GM21423 (cell line): ENCODE measurements around the gene RERE.

Experiments used
- ATAC-seq: cut with Tn5 transposase; IDR thresholded peaks from one replicate; pipeline ENCODE4 v1.9.1; 2021; ENCODE audit warnings: mild to moderate bottlenecking, moderate library complexity; ENCODE audit not compliant: unreplicated experiment

RERE gene

DNA sequence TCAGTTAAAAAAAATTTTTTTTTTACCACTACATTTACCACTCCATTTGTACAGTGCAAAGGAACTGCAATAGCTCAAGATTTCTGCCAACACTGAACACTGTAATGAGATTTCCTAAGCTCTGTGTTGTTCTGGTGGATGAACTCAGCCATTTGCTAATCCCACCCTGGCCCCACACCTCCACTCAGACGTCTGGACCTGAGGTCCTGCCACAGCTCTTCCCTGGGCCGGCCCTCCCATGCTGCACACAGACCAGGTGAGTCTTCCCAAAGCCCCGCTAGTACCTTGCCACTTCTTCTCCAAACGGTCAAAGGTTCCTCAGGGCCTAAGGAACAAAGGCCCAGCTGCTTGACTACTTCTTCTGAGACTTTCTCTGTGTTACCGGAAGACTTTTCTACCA lies 443.1 kb downstream of the RERE start:
- ATAC-seq, result no peak

DNA sequence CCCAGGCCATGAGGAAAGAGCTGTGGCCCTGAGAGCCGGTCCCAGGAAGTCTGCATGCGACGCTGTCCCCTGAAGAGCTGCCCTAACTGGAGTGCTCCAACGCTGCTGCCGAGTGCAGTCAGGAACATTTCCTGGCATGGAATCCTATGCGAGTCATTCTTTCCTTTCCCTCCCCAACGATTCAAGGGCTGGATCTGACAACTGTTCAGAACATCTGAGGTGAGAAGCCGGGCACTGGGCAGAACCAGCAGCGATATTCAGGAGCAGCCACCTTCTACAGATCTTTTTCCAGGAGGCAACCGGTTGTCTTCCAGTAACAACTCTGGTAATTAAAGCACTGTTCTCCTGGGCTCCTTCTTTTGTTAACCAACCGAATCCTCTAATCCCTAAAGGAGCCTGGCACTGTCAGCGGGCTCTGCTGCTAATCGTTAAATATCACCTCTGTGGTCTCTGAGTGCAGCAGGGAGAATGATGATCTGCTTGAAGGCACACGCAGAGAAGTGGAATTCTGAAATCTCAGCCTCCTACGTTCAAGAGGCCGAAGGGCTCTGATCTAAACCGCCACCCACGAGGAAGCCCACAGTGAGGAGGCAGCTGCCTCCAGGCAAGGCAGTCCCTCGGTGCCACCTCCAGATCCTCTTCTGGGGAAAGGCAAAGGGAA lies 443.7 kb downstream of the RERE start:
- ATAC-seq, result no peak

DNA sequence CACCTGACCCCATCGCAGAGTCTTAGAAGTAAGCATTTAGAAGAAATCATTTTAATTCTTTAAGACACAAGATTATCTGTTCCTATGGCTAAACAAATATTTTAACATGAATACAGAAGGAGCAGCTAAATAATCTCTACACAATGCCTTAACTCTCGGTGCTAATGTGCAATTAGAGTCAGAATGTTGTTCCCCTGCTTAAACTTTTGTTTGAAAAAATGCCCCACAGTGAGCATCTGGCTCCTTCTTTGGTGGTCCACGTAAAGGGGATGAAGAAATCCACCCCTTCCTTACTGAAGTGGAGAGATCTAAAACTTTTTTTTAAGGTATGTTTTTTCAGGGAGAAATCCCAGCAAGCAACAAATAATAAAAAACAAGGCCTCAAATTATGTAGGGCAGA lies 444.3 kb downstream of the RERE start:
- no peak for ATAC-seq

DNA sequence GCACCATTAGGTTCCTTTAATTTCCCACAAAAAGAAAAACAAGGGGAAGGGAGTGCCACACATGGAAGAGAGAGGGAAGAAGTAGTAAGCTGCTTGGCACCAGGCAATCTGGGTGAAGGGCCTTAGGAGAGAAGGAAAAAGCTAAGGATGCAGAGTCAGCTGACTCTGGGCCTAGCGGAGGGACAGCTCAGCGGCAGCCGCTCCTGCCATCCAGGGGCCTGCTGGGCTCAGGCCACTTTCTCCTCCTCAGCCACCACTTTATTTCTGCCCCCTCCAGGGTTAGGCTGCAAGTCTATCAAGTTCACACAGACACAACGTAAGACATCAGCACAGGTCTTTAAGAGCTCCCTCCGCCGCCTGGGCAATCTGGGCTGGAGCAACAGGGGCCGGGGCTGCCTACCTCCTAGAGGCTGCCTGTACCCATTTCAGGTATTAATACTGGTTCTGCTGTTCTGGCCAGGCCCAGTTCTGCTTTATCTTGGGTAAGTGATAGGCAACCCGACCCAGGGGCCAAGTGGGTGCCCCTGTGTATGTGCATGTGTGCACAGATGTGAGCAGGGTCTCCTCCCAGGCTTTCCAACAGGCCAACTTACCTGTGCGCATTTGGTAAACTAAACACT lies 446.0 kb downstream of the RERE start:
- no peak for ATAC-seq

DNA sequence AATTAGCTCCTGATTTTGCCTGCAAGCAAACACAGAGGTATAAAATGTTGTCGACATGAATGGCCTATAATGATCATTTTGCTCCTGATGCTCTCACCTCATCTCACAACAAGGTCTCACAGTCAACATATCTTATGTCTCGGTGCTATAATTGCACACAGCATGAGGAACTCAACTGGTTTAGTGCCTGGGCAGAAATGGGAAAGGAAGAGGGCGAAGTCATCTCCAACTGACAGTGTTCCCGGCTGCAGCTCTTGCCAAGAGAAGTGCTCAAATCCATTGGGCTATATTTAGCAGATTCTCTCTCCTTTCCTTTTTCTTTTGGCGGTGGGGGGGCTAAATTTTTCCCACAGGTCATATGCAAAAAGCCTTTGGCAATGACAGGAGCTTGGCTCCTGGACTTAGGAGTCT lies 446.5 kb downstream of the RERE start:
- ATAC-seq, result no peak

DNA sequence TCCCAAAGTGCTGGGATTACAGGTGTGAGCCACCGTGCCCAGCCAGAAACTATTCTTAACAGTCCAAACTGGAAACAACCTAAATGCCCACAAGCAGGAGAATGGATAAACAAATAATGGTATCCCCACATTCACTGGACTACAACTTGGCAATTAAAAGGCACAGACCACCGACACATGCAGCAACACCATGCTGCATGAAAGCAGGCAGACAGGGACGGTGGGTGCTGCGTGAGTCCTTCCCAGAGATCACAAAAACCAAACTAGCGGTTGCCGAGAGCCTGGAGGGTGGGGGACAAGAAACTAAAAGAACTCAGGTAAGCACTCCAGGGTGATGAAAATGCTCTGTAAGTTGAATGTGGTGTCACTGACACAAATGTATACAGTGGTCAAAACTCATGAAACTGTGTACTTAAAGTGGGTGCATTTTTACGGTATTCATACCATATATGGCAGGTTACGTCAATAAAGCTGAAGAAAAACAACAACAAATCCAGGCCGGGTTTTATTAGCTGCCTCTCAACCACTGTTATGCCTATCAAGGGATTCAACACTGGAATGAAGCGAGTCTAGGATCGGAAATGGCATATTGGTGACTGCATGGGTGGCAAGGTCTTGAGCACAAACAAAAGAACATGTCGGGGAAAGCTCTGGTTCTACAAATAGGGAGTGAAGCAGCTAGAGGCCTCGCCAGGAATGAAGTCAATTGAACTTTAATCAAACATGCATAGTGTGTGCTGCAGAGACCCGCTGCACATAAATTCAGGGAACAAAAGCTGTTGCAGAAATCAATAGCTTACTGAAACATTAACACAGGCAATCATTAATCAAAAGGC lies 447.2 kb downstream of the RERE start:
- no peak for ATAC-seq

DNA sequence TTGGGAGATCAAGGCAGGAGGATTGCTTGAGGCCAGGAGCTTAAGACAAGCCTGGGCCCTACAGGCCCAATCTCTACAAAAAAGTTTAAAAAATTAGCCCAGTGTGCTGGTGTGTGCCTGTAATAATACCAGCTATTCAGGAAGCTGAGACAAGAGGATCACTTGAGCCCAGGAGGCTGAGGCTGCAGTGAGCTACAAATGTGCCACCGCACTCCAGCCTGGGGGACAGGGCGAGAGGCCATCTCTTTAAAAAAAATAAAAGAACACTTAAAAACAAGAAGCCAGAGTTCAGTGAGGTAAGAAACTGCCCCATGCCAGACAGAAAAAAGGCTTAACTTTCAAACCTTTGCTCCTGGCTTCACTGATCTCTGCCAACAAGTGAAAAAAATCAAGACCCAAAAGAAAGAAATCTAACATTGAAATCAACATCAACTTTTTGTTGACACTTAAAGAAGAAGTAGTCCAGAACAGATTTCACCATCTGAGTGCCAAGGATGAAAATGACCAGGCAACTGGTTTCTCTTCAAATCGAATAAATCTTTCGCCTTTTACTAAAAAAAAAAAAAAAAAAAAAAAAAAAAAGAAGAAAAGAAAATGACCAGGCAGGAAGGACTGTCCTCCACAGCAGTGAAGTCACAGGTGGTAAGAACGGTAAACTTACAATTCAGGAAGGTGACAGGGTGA lies 448.3 kb downstream of the RERE start:
- no peak for ATAC-seq

DNA sequence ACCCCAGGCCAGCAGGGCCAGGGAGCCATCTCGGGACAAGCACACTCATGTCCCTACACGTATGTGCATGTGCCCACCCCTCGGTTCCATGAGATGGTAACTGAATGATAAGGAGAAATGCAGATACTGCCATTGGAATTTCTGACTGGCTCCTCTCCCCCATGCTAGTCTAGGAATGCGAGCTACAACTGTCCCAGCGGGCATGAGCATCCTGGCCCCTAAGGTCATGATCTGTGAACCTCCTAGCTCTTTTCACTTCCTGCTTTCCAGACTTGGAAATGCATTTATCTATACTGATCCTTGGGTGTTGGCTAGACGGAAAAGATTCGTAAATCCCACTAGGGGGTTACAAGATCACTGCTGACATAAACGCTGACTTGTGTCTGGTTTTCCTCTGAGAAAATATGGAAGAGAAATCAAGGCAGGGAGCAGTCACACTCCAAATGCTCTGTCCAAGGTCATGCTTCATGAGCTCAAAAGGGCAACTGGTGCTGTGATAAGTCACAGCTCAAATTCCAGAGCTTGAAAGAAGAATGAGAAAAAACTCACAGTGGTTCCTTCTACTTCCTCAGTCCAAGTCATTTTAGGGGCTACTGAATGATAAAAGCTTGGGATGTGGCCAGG lies 449.8 kb downstream of the RERE start:
- ATAC-seq, result no peak

DNA sequence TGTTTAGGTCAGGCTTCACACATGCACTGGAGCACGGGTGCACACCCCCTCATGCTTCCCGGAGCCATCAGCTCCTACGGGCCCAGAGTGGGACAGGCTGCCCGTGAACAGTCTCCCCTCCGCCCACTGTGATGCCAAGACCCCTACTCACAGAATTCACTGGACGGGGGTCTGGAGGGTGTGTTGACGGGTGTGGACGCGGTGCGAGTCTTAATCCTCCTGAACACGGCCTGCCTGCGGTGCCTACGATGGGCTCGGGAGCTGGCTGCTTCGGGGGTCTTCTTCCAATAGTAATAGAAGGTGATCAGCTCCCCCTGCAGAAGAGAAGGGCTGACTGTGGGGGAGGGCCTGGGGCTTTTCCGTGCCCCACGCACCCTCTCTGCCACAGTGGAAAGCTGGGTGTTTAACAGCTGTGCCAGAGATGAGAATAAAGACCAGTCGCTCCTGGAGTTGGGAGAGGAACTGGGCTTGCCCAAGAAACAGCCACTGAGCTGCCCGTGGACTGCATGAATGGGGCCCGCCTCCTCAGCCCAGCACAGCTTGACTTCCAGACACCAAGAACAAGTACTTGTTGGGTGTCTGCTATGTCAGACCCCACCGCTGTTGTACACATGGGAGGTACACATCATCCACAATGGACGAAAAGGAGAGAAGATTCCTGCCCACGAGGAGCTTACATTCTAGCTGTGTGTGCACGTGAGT lies 451.6 kb downstream of the RERE start:
- no peak for ATAC-seq

DNA sequence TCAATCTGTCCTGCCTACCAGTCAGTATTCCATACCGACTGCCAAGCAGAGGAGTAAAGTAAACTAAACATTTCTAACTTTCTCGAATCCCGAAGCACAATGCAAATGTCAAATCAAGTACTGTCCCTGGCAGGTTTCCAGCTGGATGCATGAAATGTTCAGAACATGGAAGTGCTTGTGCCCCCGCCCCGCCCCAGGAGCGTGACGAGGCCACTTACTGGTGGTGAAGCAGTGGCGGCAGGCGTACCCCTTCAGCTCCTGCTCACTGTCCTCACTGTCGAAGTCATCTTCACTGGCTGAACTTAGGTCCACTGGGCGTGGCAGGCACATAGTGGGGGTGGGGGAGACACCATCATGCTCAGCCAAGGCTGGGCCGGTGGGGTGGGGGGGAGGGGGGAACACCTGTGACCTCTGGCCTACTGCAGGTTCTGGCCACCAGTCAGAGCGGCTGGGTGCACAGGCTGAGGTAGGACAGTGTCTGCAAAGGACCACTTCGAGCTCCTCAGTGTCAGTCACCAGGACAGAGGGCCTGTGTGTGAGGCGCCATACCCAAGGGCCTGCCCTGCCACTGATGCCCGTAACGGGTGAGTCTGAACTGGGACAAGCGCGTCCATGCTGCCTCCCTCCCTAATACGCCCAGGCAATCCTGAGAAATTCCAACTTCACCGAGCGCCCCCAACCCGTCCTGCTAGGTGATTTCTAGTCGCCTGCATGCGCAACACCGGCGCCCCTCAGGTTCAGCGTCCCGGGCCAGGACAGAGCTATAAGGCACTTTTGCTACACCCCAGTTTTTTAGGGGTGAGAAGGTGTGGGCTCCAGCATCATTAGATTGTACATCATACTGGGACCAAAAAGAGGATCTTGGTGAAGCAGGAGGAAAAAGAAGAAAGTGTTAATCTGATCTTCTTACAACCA lies 452.7 kb downstream of the RERE start:
- ATAC-seq, result no peak

DNA sequence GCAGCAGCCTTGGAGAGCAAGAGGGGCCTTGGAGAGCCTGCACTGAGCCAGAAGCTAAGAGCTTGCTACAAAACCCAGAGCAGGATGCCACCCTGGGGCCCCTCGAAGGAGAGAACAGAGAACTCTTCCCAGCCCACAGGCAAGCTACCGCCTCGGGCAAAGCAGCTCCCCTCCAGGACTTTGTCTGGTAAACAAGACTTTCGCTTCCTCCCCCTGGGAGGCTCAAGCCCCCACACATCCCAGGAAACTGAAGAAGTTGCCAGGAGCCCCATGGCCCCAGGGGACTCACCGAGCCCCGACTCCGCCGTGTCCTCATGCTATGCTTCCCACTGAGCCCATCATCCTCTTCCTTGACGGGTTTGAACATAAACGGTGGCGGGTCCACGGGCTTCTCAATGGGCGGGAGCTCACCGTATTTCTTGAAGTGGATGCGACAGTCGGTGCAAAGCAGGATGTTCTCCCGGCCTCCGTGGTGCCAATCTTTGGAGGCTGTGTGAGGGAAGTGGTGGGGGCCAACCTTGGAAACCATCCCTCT lies 453.6 kb downstream of the RERE start:
- ATAC-seq, result no peak

DNA sequence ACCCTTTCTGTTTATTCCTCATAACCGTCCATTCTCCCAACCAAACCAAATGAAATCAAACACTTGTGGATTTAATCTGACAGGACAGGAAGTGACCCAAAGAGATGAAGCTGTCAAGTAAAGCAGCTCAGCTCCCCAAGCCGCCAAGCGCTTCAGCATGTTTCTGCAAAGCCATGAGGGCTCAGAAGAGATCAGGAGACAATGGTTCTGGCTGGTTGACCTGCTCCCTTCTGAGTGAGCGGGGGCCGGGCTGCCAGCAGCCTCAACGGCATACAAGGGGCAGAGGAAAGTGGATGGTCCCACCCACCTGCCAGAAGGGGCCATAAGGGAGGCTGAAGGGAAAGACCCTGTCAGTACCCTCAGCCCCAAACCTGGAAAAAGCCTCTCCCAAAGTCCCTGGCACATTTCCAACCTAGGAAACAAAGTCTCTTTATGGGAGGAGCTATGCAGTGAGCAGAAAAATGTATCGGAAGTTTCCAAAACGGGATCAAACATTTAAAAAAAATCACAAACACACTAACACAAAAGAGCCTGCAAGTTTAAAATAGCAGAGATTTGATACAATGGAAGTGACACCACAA lies 454.2 kb downstream of the RERE start:
- no peak for ATAC-seq

DNA sequence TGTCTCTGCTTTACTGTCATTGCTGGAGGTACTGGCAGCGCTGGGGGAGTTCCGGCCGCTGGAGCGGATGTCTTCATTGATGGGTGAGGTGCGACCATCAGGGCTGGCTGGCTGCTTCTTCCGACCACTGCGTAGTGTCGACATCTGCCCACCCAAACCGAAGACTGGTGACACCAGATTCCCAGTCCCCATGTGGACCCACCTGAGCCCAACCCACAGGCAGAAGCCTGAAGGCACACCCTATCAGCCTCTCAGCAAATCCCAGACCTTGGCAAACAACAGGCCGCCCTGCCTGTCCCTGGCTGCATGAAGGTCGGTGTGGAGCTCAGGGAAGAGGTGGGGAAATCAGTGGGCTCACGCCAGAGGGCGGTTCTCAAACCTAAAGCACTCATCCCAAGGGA lies 454.7 kb downstream of the RERE start:
- ATAC-seq, result no peak

DNA sequence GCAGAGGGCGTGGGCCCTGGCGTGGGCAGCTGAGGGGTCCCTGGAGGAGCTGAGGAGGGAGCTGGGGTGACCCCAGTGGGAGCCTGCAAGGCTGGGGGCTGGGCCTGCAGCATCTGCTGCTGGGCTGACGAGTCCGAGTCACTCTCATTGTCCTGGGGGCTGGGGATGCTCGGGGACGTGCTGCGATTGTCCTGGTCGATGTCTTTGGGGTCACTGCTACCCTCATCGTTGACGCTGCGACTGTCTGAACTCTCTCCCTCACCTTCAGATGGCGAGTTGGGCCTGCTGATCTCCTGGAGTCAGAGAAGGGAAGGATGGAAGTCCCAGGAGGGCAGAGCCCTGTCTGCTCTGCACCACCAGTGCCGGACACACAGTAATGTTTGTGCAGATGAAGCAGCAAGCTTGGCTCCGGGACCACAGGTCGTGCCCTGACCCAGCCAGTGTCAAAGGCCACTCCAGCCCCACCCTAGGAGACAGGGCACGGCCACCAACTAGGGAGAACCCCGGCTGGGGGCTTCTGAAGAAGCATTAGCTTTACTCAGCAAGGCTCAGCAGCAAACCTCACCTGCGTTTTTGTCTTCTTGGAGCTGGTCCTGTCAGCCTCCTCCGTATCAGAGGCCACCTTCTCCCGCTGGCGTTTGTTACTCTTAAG lies 456.1 kb downstream of the RERE start:
- ATAC-seq, result no peak

DNA sequence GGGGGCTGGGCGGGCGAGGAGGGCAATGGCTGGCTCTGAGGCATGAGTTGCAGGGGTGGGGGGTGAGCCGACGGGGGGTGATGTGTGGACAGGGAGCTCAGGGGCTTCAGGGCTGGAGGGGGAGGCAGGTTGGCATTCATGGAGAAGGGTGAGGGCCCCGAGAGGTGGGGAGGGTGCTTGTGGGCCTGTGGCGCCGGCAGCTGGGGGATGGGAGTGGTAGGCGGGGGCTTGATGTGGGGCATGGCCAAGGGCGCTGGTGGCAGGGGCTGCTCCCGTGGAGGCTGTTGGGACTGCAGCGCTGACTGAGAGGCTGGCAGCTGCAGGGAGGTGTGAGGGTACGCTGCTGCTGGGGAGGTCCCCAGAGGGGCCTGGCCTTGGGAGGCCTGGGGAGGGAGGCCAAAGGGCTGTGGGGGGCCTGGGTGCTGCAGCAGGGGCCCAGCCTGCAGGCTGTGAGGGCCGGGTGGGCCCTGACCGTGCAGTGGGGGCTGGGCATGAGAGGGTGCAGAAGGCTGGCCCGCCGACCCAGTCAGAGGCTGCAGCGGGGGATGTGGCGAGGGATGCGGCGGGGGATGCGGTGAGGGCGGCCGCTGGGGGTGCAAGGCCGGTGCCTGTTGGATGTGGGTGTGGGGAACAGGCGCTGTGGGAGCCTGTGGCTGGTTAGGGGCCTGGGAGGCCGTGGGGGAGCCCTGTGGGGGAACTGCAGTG lies 456.8 kb downstream of the RERE start:
- no peak for ATAC-seq

DNA sequence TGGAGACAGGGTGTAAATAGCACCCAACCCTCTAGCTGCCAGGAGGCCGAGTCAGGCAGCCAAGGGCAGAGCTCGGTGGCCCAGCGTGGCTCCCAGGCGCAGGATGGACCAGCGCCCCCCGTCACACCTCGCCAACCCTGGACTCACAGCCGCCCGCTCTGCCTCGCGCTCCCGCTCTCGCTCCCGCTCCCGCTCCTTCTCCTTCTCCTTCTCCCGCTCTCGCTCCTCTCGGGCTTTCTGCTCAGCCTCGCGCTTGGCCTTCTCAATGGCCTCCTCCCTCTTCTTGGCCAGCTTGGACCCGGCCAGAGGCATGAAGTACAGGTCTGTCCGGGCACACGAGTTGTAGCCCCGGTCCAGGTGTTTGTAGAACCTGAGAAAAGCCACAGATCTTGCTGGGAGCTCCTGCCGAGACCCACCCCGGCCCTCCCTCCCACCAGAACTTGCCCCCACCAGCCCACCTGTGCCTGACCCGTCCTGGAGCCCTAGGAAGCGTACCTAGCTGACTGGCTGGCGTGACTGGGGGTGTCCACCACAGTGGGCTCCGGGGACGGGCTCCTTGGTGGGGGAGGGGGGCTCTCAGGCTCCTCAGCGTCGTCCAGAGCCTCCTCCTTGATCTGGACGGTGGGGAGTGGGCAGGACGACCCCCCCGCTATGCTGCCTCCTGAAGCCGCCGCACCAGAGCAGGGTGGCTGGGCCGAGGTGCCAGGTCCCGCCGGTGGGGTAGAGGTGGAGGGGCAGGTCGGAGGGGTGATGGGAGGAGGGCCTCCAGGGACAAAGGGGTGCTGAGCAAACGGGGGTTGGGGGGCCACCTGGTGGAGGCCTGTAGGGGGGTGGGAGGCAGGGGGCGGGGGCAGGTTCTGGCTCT lies 457.6 kb downstream of the RERE start:
- ATAC-seq, result no peak
